ENCODE results near the gene ATAD1. TPM values are rescaled to one million over a fixed set of nuclear protein-coding genes. Genes with fewer than 3 reads are reported as not detected.
"Not testable (repeated sequence)": the region's sequence is repeated elsewhere in the genome, so short reads cannot be mapped to it uniquely, and the experiment has no call there.

Gene ATAD1
- total RNA-seq, 1 experiment from 2014 or later = 48.6 TPM

- Histone ChIP-seq H3K4me3 (ENCODE audit: low read depth, low read length, poor library complexity, severe bottlenecking) (no peak overlapping the region), H3K36me3 (ENCODE audit: insufficient read depth, low read length, poor library complexity, severe bottlenecking) (no peaks in the 10 kb centered on the region), H3K27ac (ENCODE audit: low read depth, low read length, poor library complexity, severe bottlenecking) (no peak overlapping the region), H3K4me1 (ENCODE audit: insufficient read depth, low read length, poor library complexity, severe bottlenecking) (no peaks in the 10 kb centered on the region), H3K9me3 (ENCODE audit: low read depth, low read length, poor library complexity, severe bottlenecking) (no peaks in the 10 kb centered on the region), H3K27me3 (replicated peaks; ENCODE audit: insufficient read depth, low read depth, low read length, poor library complexity) (peaks cover 7% of the 10 kb centered on the region)
- intact Hi-C loops (cut with micrococcal nuclease; ENCODE audit: unreplicated experiment) = no loop called here
- ChIA-PET POLR2A (ENCODE audit: low non-redundant PET) (no interaction called here), CTCF (no interaction called here)
- TF ChIP-seq CTCF (conservative IDR thresholded peaks at IDR 0.05; ENCODE audit: low read depth, low read length) (no peak), EZH2 (IDR thresholded peaks at IDR 0.05; ENCODE audit: borderline replicate concordance, low read depth, low read length, poor library complexity, severe bottlenecking) (no peak)
- DNase-seq (ENCODE audit: low spot score) = no peak
- BruUV-seq (replicated peaks) = no TSS peak
These were observed 19.4 kb upstream of the ATAD1 start for GRCh38 chr10:87837445-87837844.

GRCh38 chr10:87836098-87836497 lies 18.1 kb upstream of the ATAD1 start:
- Histone ChIP-seq H3K36me3 (ENCODE audit: insufficient read depth, low read length, poor library complexity, severe bottlenecking) (no peaks in the 10 kb centered on the region), H3K4me3 (ENCODE audit: low read depth, low read length, poor library complexity, severe bottlenecking) (no peak overlapping the region), H3K9me3 (ENCODE audit: low read depth, low read length, poor library complexity, severe bottlenecking) (no peaks in the 10 kb centered on the region), H3K27me3 (replicated peaks; ENCODE audit: insufficient read depth, low read depth, low read length, poor library complexity) (peaks cover 7% of the 10 kb centered on the region), H3K27ac (ENCODE audit: low read depth, low read length, poor library complexity, severe bottlenecking) (no peak overlapping the region), H3K4me1 (ENCODE audit: insufficient read depth, low read length, poor library complexity, severe bottlenecking) (no peaks in the 10 kb centered on the region)
- TF ChIP-seq CTCF (conservative IDR thresholded peaks at IDR 0.05; ENCODE audit: low read depth, low read length) (no peak), EZH2 (IDR thresholded peaks at IDR 0.05; ENCODE audit: borderline replicate concordance, low read depth, low read length, poor library complexity, severe bottlenecking) (no peak)
- CTCF ChIA-PET = no interaction called here
- intact Hi-C loops (cut with micrococcal nuclease; ENCODE audit: unreplicated experiment) = no loop called here
- DNase-seq (ENCODE audit: low spot score) = no peak
- POLR2A ChIA-PET (ENCODE audit: low non-redundant PET) = no interaction called here
- no TSS peak for BruUV-seq (replicated peaks)

- intact Hi-C loops (cut with micrococcal nuclease; ENCODE audit: unreplicated experiment) = no loop called here
- H3K9me3 ChIP-seq (ENCODE audit: low read depth, low read length, poor library complexity, severe bottlenecking) = no peaks in the 10 kb centered on the region
- H3K4me3 ChIP-seq (ENCODE audit: low read depth, low read length, poor library complexity, severe bottlenecking) = no peak overlapping the region
- DNase-seq (ENCODE audit: low spot score) = no peak
- no peaks in the 10 kb centered on the region for H3K36me3 ChIP-seq (ENCODE audit: insufficient read depth, low read length, poor library complexity, severe bottlenecking)
- BruUV-seq (replicated peaks) = no TSS peak
- H3K27me3 ChIP-seq (replicated peaks; ENCODE audit: insufficient read depth, low read depth, low read length, poor library complexity) = peaks cover 7% of the 10 kb centered on the region
- H3K27ac ChIP-seq (ENCODE audit: low read depth, low read length, poor library complexity, severe bottlenecking) = no peak overlapping the region
- CTCF ChIA-PET = no interaction called here
- TF ChIP-seq CTCF (conservative IDR thresholded peaks at IDR 0.05; ENCODE audit: low read depth, low read length) (no peak), EZH2 (IDR thresholded peaks at IDR 0.05; ENCODE audit: borderline replicate concordance, low read depth, low read length, poor library complexity, severe bottlenecking) (no peak)
- no peaks in the 10 kb centered on the region for H3K4me1 ChIP-seq (ENCODE audit: insufficient read depth, low read length, poor library complexity, severe bottlenecking)
- POLR2A ChIA-PET (ENCODE audit: low non-redundant PET) = no interaction called here
These were observed 12.1 kb upstream of the ATAD1 start for GRCh38 chr10:87829986-87830729.

- BruUV-seq (replicated peaks); H3K27ac ChIP-seq (ENCODE audit: low read depth, low read length, poor library complexity, severe bottlenecking); H3K36me3 ChIP-seq (ENCODE audit: insufficient read depth, low read length, poor library complexity, severe bottlenecking); H3K4me3 ChIP-seq (ENCODE audit: low read depth, low read length, poor library complexity, severe bottlenecking); CTCF ChIA-PET; H3K4me1 ChIP-seq (ENCODE audit: insufficient read depth, low read length, poor library complexity, severe bottlenecking); DNase-seq (ENCODE audit: low spot score); H3K9me3 ChIP-seq (ENCODE audit: low read depth, low read length, poor library complexity, severe bottlenecking); H3K27me3 ChIP-seq (replicated peaks; ENCODE audit: insufficient read depth, low read depth, low read length, poor library complexity); POLR2A ChIA-PET (ENCODE audit: low non-redundant PET); intact Hi-C loops (cut with micrococcal nuclease; ENCODE audit: unreplicated experiment): not testable (repeated sequence)
These were observed 11.0 kb upstream of the ATAD1 start for GRCh38 chr10:87829051-87829450.
